Activated T-cell treated with anti-CD3 and anti-CD28 coated beads, Interleukin-2, amount 50 U/mL, for 4 hours (primary cell): Measurements from ENCODE around the gene DDX51. TPM values are rescaled to one million over a fixed set of nuclear protein-coding genes. Genes with fewer than 3 reads are reported as not detected.
"Not testable (repeated sequence)": the region's sequence is repeated elsewhere in the genome, so short reads cannot be mapped to it uniquely, and the experiment has no call there.

ENCODE experiments used
- ATAC-seq, 2 donors: fragments of 200-7000 bp; cut with Tn5 transposase; one replicate each; pipeline ENCODE4 v1.10.0; 2021
- DNase-seq: peaks from one replicate; pipeline ENCODE4 v3.0.0-alpha.2; 2020
- H3K27me3 Mint-ChIP-seq: one replicate; pipeline ENCODE4 v1.8.0; 2021; ENCODE audit warnings: low read depth, mixed read lengths
- H3K36me3 Mint-ChIP-seq: one replicate; pipeline ENCODE4 v1.8.0; 2022; ENCODE audit warnings: mixed read lengths; ENCODE audit not compliant: insufficient read depth
- H3K4me1 Mint-ChIP-seq: one replicate; pipeline ENCODE4 v1.8.0; 2021; ENCODE audit warnings: low read depth, mixed read lengths
- H3K4me3 Mint-ChIP-seq: one replicate; pipeline ENCODE4 v1.8.0; 2021; ENCODE audit warnings: mild to moderate bottlenecking, moderate library complexity, mixed read lengths
- H3K9me3 Mint-ChIP-seq: one replicate; pipeline ENCODE4 v1.8.0; 2021; ENCODE audit warnings: mixed read lengths
- total RNA-seq, 3 donors: library from RNA; stranded (reverse); gene quantifications; one replicate each; pipeline ENCODE4 v1.2.1, GENCODE V29; 2021

Gene DDX51
- total RNA-seq, 3 donors from 2014 or later = 71.4 to 83.5 (median 72.8) TPM

DNA sequence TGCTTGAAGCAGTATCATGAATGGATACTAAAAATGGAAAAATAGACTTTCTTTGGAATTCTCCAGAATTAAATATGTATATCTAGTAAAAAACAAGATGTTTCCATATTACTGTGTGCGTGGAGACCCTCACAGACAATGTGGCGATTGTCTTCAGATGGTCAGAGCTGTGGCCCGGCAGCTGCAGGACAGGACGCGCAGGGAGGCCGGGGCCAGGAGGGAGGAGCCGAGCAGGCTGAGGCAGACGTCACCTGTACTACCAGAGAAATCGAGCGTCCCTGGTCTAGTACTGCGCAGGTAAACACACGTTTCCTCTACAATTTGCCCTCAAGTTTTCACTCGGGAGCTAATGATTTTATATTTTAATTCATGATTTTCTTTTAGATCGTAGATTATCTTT lies 22.8 kb downstream of the DDX51 start:
- Mint-ChIP-seq H3K4me3 (no peak overlapping the region), H3K27me3 (no peaks in the 10 kb centered on the region), H3K9me3 (no peaks in the 10 kb centered on the region), H3K4me1 (no peaks in the 10 kb centered on the region), H3K36me3 (peaks cover 29% of the 10 kb centered on the region)
- no peak for DNase-seq
- no peak for ATAC-seq

DNA sequence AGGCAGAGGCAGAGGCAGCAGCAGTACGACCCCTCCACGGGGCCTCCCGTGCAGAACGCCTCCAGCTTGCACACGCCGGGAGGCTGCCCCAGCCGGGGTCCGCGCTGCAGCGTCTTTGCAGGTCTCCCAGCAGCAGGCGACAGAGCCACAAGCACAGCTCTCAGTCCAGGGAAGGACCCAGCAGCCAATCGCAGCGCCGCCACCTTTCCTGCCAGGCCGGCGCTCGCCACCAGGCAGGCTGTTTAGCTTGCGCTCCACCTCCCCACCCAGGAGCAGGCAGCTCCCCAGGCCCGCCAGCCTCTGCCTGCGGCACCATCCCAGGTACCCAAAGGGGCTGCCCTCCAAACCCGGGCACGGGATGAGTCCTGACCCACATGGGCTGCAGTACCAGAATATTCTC lies 25.2 kb downstream of the DDX51 start:
- no peak for DNase-seq
- H3K9me3 Mint-ChIP-seq = no peaks in the 10 kb centered on the region
- no peaks in the 10 kb centered on the region for H3K4me1 Mint-ChIP-seq
- no peak for ATAC-seq
- H3K4me3 Mint-ChIP-seq = no peak overlapping the region
- peaks cover 17% of the 10 kb centered on the region for H3K36me3 Mint-ChIP-seq
- no peaks in the 10 kb centered on the region for H3K27me3 Mint-ChIP-seq

DNA sequence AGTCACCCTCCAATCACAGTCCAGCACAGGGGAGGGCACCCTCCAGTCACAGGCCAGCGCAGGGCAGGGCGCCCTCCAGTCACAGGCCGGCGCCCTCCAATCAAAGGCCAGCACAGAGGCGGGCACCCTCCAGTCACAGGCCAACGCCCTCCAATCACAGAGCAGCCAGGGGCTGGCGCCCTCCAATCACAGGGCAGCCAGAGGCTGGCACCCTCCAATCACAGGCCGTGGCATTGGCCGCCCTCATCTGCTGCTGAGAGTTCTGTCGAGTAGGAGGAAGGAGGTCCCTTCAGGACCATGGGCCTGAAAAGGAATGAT lies 26.6 kb downstream of the DDX51 start:
- H3K36me3 Mint-ChIP-seq = peaks cover 13% of the 10 kb centered on the region
- H3K27me3 Mint-ChIP-seq = no peaks in the 10 kb centered on the region
- ATAC-seq = peak; percentile 35 to 48
- DNase-seq = no peak
- H3K9me3 Mint-ChIP-seq = no peaks in the 10 kb centered on the region
- no peak overlapping the region for H3K4me3 Mint-ChIP-seq
- no peaks in the 10 kb centered on the region for H3K4me1 Mint-ChIP-seq

DNA sequence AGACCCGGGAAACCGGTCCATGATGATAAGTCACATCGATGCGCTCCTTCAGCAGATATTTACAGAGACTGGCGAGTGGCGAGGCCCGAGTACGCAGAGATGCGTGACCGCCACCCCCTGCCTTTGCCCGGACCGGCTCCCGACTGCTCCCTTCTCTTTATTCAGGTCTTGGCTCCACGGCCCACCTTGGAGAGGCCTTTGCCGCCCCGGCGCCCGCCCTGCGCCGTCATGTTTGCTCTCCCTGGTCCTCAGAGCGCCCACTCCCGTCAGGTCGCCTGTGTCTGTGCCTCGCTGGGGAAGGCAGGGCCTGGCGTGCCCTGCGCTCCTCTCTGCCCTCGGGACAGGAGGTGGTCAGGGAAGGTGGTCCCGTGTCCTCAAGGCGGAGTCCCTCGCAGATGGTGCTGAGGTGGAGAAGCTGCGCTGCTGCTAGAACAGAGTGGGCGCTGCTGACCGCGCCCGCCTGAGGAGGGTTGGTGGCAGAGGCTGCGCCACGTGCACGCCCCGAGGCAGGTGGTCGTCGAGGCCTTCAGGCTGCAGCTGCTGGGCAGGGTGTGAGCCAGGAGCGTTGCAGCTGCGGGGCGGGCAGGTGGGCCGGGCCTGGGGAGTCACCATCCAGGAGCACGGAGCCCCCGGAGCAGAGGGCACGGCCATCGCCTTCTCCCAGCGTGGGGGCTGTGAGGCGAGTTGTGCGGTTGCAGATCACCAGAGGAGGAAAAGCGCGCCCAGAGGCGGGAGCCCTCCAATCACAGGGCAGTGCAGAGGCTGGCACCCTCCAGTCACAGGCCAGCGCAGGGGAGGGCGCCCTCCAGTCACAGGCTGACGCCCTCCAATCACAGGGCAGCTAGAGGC lies 27.2 kb downstream of the DDX51 start:
- H3K4me3 Mint-ChIP-seq = no peak overlapping the region
- H3K4me1 Mint-ChIP-seq = no peaks in the 10 kb centered on the region
- no peaks in the 10 kb centered on the region for H3K27me3 Mint-ChIP-seq
- H3K36me3 Mint-ChIP-seq = peaks cover 11% of the 10 kb centered on the region
- DNase-seq (no peak), ATAC-seq (no peak)
- no peaks in the 10 kb centered on the region for H3K9me3 Mint-ChIP-seq

DNA sequence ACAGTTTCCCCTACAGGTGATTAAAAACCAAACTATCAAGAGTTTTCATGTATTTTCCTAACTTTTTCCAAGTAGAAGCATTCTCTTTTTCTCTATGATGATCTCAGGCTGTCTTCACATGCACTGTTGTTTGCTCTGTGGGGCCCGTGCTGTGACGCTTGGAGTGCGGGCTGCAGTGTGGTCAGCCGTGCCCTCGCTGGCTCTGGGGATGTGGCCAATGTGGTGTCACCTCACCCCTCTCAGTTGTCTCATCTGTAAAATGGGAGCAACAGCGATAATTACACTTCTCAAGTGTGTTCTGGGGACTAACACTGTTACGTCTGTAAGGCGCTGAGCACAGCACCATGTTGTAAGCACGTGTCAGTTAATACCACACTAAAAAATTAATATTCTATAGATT lies 28.6 kb downstream of the DDX51 start:
- no peaks in the 10 kb centered on the region for H3K4me1 Mint-ChIP-seq
- peaks cover 16% of the 10 kb centered on the region for H3K36me3 Mint-ChIP-seq
- H3K4me3 Mint-ChIP-seq = no peak overlapping the region
- ATAC-seq = no peak
- H3K27me3 Mint-ChIP-seq = no peaks in the 10 kb centered on the region
- H3K9me3 Mint-ChIP-seq = no peaks in the 10 kb centered on the region
- no peak for DNase-seq

DNA sequence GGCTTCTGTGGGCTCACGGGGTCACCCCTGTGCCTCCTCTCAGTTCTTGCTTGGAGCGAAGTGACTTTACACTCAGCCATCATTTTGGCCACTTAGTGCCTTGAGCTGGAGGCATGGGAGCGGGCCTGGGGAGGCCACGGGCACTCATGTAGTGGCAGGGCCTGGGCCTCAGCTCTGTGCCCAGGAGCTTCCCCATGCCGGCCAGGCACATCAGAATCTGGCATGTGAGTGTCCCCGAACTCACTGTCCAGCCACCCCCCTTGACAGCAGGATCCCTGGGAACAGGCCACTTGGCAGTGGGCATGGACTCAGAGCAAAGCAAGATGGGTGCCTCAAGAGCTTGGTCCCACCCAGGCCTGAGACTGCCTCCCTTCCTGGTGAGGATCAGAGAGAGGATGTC lies 29.5 kb downstream of the DDX51 start:
- ATAC-seq = no peak
- Mint-ChIP-seq H3K36me3 (peaks cover 17% of the 10 kb centered on the region), H3K4me1 (no peaks in the 10 kb centered on the region), H3K9me3 (no peaks in the 10 kb centered on the region), H3K27me3 (no peaks in the 10 kb centered on the region), H3K4me3 (no peak overlapping the region)
- DNase-seq = no peak

DNA sequence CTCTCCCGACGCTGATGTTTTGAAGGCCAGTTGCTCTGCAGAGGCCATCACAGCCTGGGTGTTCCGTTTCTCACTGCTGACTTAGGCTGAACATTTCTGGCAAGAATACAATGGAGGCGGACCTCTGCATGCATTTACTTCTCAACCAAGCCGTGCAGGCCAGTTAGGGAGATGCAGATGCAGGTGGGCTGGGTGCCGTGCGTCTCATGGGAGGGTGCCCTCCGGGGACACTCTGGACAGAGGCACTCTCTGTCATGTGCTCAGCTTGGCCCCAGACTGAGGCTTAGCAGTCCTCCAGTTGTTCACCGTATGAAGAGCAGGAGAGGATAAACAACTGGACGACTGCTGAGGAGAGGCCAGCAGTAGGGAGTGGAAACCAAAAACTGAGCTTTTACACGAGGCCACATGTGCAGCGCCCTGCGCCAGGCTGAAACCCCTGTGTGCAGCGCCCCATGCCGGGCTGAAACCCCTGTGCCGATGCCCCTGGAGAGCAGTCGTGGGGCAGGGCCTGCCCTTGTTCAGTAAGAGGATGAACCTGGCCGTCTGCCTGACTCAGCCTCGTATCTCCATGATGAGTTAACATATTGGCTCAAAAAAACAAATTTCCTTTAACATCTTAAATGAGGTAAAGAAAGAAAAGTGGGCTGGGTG lies 32.3 kb downstream of the DDX51 start:
- H3K4me1 Mint-ChIP-seq = no peaks in the 10 kb centered on the region
- H3K4me3 Mint-ChIP-seq = no peak overlapping the region
- no peaks in the 10 kb centered on the region for H3K9me3 Mint-ChIP-seq
- H3K27me3 Mint-ChIP-seq = no peaks in the 10 kb centered on the region
- no peak for DNase-seq
- ATAC-seq = no peak
- H3K36me3 Mint-ChIP-seq = peaks cover 26% of the 10 kb centered on the region

DNA sequence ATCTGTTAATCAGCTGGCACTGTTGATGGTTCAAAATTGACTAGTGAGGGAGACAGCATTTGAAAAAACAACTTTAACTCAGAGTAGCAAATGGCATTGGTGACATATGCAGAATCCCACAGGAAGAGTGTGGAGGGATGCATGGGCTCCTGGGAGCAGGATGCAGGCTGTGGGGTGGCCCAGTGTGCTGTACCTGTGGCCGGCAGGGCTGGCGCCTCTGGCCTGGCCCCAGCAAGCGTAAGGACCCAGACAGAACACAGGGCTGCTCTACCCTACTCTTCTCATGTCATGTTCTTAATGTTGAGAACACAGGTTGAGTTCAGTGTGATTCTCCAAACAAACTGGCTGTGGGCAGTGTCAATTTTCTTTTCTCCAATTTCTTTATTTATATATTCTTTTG lies 33.4 kb downstream of the DDX51 start:
- peaks cover 22% of the 10 kb centered on the region for H3K36me3 Mint-ChIP-seq
- no peaks in the 10 kb centered on the region for H3K4me1 Mint-ChIP-seq
- no peak for DNase-seq
- no peak overlapping the region for H3K4me3 Mint-ChIP-seq
- ATAC-seq = no peak
- no peaks in the 10 kb centered on the region for H3K9me3 Mint-ChIP-seq
- no peaks in the 10 kb centered on the region for H3K27me3 Mint-ChIP-seq

DNA sequence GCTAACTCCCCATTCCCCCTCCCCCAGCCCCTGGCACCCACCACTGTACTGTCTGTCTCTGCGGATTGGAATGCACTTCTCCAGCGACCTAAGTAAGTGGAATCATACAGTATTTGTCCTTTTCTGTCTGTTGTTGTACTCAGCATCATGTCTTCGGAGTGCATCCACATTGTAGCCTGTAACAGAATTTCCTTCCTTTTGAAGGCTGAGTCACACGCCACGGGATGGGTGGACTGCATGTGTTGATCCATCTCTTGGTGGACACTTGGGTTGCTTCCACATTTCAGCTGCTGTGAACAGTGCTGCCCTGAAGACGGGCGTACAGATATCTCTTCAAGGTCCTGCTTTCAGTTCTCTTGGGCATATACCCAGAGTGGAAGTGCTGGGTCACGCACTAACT lies 34.4 kb downstream of the DDX51 start:
- no peaks in the 10 kb centered on the region for H3K27me3 Mint-ChIP-seq
- H3K9me3 Mint-ChIP-seq = no peaks in the 10 kb centered on the region
- ATAC-seq (no peak), DNase-seq (no peak)
- H3K36me3 Mint-ChIP-seq = peaks cover 26% of the 10 kb centered on the region
- peaks cover 1% of the 10 kb centered on the region for H3K4me1 Mint-ChIP-seq
- H3K4me3 Mint-ChIP-seq = no peak overlapping the region

DNA sequence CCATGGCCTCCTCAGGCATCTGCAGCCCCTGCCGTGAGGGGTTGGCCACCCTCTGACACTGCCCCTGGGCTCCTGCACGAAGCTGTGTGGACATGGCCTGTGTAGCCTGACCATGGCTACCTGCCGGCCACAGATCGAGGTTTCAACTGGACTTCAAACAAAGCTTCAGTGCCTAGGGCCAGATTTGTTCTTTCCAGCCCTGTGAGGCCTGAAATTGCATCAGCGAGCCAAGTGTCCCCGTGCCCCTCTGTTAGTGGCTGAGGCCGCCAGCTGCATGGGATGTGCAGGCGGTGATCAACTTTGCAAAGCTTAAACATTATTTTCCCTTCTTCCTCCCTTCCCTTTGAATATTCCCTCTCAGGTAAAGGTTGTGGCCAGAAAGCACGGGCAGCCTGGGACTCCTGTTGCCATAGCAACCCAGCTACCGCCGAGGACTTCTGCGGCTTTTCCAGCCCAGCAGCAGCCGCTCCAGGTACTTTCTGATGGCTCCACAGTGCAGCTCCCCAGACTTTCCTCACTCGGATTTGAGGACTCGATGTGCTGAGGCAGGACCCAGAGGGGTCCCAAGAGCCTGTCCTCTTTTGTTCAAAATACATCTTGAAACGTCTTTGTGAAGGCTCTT lies 35.8 kb downstream of the DDX51 start:
- ATAC-seq = no peak
- no peak for DNase-seq
- H3K36me3 Mint-ChIP-seq = peaks cover 23% of the 10 kb centered on the region
- H3K4me3 Mint-ChIP-seq = no peak overlapping the region
- no peaks in the 10 kb centered on the region for H3K9me3 Mint-ChIP-seq
- H3K4me1 Mint-ChIP-seq = peaks cover 1% of the 10 kb centered on the region
- H3K27me3 Mint-ChIP-seq = no peaks in the 10 kb centered on the region

DNA sequence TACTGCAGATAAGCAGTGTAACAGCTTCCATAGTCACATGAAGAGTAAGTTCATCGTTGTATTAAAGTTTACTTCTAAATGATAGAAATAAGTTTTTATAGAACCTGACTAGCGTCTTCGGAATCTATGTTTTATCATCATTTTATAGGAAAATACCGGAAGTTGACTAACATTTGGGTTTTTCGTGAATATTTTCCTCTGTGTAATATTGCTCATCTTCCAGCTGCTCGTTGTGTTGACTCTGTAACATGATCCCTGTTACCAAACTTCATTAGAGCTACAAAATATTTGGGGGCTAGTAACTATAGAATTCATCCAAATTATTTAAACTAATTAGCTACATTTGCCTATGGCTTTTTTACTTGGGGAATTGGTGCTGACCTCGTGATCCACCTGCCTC lies 37.2 kb downstream of the DDX51 start:
- H3K36me3 Mint-ChIP-seq = peaks cover 23% of the 10 kb centered on the region
- H3K9me3 Mint-ChIP-seq = no peaks in the 10 kb centered on the region
- H3K27me3 Mint-ChIP-seq = no peaks in the 10 kb centered on the region
- no peak overlapping the region for H3K4me3 Mint-ChIP-seq
- ATAC-seq (no peak), DNase-seq (no peak)
- peaks cover 1% of the 10 kb centered on the region for H3K4me1 Mint-ChIP-seq

DNA sequence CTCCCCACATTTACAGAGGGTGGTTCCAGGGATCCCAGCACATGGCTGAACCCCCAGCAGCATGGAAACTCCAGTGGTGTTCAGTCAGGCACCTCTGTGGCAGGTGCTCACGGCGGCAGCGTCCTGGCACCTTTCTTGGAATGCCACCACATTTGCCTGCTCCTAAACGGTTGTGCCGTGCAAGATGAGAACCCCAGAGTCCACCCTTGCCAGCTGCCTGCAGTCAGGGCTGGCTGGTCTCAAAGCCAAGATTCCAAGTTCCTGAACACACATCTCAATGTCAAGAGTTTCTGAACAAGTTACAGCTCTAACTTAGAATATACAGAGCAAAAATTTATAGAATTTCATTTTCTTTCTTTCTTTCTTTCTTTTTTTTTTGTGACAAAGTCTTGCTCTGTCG lies 38.7 kb downstream of the DDX51 start:
- peaks cover 1% of the 10 kb centered on the region for H3K4me1 Mint-ChIP-seq
- peaks cover 18% of the 10 kb centered on the region for H3K36me3 Mint-ChIP-seq
- no peaks in the 10 kb centered on the region for H3K9me3 Mint-ChIP-seq
- ATAC-seq (no peak), DNase-seq (no peak)
- H3K4me3 Mint-ChIP-seq = no peak overlapping the region
- no peaks in the 10 kb centered on the region for H3K27me3 Mint-ChIP-seq

DNA sequence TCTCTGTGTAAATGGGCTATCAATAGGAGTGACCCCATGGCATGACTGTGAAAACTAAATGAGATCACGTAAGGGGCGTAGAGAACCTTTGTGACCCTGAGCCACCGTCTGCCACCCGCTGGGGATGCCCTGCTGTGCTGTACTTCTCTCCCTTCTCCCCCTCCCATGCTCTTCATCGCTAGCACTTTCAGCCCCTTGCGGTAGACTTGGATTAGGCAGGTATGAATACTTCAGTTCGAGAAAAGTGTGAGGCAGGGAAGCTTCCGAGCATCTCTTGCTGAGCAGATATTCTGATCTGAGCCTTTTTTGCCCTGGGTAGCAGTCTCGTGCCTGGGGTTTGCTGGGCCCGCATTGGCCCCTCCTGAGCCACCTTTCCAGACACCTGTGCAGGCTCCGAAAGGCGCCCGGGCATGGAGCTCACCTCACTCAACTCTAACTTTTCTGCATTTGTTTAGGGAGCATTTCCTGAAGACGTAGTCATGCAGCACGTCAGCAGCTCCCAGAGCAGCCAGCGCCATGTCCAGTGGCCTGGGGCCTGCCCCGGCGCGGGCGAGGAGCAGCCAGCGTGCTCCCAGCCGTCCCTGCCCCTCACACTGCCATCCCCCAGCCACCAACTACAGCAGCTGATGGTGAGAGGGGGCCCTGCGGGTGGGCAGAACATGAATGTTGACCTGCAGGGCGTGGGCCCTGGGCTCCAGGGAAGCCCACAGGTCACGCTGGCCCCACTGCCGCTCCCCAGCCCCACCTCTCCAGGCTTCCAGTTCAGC lies 40.4 kb downstream of the DDX51 start:
- ATAC-seq = no peak
- no peak for DNase-seq
- Mint-ChIP-seq H3K4me3 (no peak overlapping the region), H3K4me1 (peaks cover 2% of the 10 kb centered on the region), H3K27me3 (no peaks in the 10 kb centered on the region), H3K36me3 (peaks cover 14% of the 10 kb centered on the region), H3K9me3 (no peaks in the 10 kb centered on the region)

DNA sequence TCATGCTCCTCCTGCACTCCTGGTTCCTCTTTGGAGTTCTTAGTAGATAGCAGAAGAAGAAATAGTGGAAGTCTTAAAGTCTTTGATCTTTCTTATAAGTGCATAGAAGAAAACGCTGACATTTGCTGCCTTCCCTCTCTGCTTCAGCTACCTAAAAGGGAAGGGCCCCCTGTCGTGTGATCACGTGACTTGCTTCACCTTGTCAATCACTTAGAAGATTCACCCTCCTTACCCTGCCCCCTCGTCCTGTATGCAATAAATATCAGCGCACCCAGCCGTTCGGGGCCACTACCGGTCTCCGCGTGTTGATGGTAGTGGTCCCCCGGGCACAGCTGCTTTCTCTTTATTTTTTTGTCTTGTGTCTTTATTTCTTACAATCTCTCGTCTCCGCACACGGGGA lies 41.0 kb downstream of the DDX51 start:
- not testable (repeated sequence) for DNase-seq, H3K27me3 Mint-ChIP-seq, H3K4me3 Mint-ChIP-seq, H3K4me1 Mint-ChIP-seq, H3K9me3 Mint-ChIP-seq, ATAC-seq
- peaks cover 13% of the 10 kb centered on the region for H3K36me3 Mint-ChIP-seq
